Measurements from ENCODE around the gene FBRSL1.

- TF ChIP-seq EZH2phosphoT487 (IDR thresholded peaks at IDR 0.05; ENCODE audit: insufficient read depth, low read depth) (no peak), EZH2 (IDR thresholded peaks at IDR 0.05; ENCODE audit: insufficient read depth, poor library complexity, severe bottlenecking) (no peak)
These were observed 6.8 kb downstream of the FBRSL1 start for GRCh38 chr12:132496710-132497109.

Data from GM23248 (cell line).